22Rv1 (cell line): ENCODE measurements around the gene SAMD13.

ENCODE experiments used
- H3K27ac ChIP-seq: fragments of 450-650 bp; 2 replicates; pipeline ENCODE4 v1.5.1; 2017
- ZFX ChIP-seq: fragments of 450-650 bp; IDR thresholded peaks from 2 replicates; pipeline ENCODE4 v1.6.1; 2017; ENCODE audit warnings: antibody characterized with exemption, borderline replicate concordance
- TF ChIP-seq, protein P1 (sequence below): fragments of 450-650 bp; IDR thresholded peaks from 2 replicates; pipeline ENCODE4 v1.5.1; 2017; ENCODE audit warnings: mild to moderate bottlenecking

Gene SAMD13

DNA sequence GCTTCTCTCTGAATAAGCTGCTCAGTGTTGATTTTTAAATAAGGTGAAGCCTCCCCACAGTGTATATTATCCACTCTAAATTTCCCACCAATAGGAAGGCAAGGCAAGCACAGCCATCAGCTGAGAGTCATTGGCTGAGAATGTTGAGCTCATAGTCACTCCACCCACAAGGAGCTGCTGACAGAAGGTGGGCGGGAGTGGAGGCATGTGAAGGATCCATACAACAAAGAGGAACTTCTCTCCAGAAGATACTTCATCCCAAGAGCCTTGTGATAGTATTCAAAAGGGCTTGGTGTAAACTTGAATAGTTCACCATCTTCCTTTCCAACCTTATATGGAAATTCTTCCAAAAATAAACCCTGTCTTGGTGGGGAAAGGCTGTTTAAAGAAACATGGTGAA is 42.8 kb downstream of the SAMD13 start:
- no peak overlapping the region for H3K27ac ChIP-seq
- TF ChIP-seq, protein P1, sequence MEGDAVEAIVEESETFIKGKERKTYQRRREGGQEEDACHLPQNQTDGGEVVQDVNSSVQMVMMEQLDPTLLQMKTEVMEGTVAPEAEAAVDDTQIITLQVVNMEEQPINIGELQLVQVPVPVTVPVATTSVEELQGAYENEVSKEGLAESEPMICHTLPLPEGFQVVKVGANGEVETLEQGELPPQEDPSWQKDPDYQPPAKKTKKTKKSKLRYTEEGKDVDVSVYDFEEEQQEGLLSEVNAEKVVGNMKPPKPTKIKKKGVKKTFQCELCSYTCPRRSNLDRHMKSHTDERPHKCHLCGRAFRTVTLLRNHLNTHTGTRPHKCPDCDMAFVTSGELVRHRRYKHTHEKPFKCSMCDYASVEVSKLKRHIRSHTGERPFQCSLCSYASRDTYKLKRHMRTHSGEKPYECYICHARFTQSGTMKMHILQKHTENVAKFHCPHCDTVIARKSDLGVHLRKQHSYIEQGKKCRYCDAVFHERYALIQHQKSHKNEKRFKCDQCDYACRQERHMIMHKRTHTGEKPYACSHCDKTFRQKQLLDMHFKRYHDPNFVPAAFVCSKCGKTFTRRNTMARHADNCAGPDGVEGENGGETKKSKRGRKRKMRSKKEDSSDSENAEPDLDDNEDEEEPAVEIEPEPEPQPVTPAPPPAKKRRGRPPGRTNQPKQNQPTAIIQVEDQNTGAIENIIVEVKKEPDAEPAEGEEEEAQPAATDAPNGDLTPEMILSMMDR, result no peak
- TF ChIP-seq ZFX, result no peak

DNA sequence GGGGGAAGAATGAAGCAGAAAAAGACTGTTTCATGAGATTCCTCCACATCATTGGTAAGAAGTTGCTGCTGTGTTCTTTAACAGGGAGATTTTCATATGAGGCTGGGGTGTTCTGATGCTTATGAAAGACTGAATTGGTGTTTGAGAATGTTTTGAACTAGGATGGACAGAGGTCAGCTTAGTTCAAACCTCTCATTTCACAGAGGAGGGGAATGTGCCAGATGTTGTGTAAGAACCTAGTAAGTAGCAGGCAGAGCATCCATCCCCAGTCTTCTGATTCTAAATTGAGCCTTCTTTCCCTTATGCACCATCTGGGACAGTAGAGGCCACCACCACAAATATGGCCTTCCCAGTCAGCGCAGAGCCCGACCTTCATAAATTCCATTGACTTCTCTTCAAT is 43.7 kb downstream of the SAMD13 start:
- H3K27ac ChIP-seq, result no peak overlapping the region
- TF ChIP-seq, protein P1, result no peak
- no peak for TF ChIP-seq ZFX

DNA sequence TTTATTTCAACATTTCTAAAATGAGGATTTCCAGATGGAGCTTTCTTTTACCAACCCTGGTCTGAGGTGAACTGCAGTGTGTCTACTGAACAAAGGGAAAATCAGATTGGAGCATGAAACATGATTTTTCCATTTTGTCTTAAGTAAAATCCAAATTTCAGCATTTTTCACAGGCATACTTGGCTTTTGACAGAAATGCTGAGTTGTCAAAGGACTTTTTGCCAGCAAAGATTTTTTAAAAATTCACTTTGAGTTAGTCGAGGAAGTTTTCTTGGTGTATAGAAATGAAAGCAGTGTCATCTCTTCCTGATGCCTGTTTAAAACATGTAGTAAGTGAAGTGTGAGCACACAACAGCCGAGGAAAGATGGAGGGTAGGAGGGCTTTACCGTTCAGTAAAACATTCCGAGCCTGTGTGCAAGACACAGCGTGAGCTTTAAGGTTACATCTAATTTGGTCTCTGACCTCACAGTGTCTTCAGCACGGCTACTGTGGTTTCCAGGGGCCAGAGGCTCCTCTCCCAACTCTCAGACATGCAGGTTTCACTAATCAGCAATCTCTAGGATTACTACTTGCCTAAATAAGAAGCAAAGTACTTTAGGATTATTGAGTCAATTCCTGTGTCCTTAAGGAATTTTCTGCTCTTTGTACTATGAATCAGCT is 45.9 kb downstream of the SAMD13 start:
- H3K27ac ChIP-seq, result no peak overlapping the region
- TF ChIP-seq, protein P1, result no peak
- TF ChIP-seq ZFX, result no peak

DNA sequence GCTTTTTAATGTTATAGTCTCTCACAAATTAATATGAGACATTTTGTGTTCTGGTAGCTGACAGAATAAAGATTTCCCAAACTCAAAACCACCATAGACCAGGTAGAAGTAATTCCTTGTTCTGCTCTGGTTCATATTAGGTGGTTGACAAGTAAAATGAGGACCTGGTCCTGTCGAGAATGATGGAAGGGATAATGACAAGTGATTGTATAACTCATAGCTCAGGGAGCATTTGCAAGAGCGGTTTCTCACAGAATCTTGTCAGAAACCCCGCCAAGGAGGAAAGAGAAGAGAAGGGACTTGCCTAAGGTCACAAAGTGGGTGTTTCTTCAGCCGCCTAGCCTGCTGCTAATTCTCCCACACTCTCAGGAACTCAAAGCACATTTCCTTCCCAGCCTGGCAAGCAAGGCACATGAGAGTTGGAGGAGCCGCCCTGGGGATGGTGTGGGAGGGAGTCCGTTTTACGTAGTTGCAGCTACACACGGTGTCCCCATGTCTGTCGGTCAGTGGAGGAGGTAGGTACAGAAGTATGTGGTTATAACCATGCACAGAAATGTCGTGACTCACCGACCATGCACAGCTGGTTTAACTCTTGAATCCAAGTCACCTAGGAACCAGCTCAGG is 46.5 kb downstream of the SAMD13 start:
- TF ChIP-seq, protein P1, result no peak
- TF ChIP-seq ZFX, result no peak
- H3K27ac ChIP-seq, result no peak overlapping the region

DNA sequence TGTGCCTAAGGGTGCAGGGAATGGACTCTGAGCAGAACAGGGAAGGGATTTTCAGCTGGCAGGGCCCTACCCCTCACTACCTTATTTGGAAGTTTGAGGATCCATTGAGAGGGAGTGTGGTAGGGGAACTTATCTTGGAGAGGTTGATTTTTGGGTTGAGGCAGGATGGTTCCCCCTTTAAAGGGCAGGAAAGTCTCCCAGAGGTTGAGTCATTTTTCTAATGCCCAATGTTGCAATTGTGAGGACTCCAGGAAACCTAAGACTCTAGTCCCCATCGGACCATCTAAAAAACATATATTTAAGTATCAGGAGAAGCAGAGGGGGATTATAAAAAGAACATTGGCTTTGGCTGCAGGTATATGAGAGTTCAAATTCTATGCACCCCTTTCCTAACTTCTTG is 47.3 kb downstream of the SAMD13 start:
- no peak overlapping the region for H3K27ac ChIP-seq
- TF ChIP-seq, protein P1, result no peak
- TF ChIP-seq ZFX, result no peak

DNA sequence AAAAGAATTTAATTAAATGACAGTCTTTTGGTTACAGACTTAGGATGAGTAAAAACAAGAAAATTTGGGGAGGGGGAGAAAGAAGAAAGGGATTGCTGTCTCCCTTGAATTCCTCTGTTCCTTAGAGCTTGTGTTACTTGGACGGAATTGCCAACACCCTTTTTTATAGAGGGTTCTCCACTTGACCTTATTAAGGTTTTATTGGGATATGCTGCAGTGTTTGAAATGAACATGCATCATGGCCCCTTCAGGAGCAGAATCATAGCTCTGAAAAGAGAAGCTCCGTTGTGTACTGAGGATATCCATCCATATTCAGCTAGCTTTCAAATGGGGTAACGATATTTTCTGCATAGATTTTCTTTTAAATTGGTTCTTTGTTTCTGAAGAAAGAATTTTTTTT is 48.6 kb downstream of the SAMD13 start:
- TF ChIP-seq, protein P1, result no peak
- TF ChIP-seq ZFX, result no peak

DNA sequence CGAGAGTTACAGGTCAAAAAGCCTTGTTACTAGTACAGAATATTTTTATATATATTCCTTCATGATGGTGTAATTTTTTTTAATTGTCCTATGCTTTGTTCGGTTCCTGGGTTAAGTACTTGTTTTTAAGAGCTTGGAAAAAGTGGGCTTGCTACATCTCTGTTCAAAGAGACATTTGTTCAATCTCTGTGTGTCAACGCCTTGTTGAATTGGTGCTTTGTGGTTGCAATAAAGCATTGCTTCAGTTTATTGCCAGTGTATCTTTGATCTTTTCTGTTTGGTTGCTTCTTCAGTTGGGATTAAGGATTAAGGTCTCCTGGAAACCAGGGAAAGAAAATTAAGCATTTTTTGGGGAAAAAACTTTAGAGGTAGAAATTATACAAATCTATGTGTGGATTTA is 49.0 kb downstream of the SAMD13 start:
- TF ChIP-seq ZFX, result no peak
- TF ChIP-seq, protein P1, result no peak
- H3K27ac ChIP-seq, result no peak overlapping the region

More for the DNA sequence above, 48.6 kb downstream of the SAMD13 start:
- no peak overlapping the region for H3K27ac ChIP-seq
